ENCODE measurements around the gene S100A10. TPM values are rescaled to one million over a fixed set of nuclear protein-coding genes. Genes with fewer than 3 reads are reported as not detected.

Gene S100A10
- total and polyA plus RNA-seq, 11 donors: 55.5 to 403 (median 196) TPM

- ATAC-seq (no peak), DNase-seq (no peak)
- no peak overlapping the region for H3K4me3 ChIP-seq
- H3K9me3 ChIP-seq: no peaks in the 10 kb centered on the region
- no peak for TF ChIP-seq POLR2A (IDR thresholded peaks at IDR 0.05)
- no peak for TF ChIP-seq CTCF (IDR thresholded peaks at IDR 0.05)
- H3K27ac ChIP-seq: no peak overlapping the region
- no peaks in the 10 kb centered on the region for H3K27me3 ChIP-seq
- peaks cover 0 to 29% (median 11%) of the 10 kb centered on the region in 12 donors for H3K4me1 ChIP-seq
- peaks cover 0 to 6% (median 2%) of the 10 kb centered on the region in 9 donors for H3K36me3 ChIP-seq
- intact Hi-C loops (cut with DNase I): no loop called here
These were observed 17.7 kb downstream of the S100A10 start for GRCh38 chr1:151976015-151976343.

GRCh38 chr1:151975311-151976014, 18.2 kb downstream of the S100A10 start:
- 89 to 98% (median 96%) methylated on average over 2 of the region's 2 CpGs for WGBS, 4 donors
- H3K36me3 ChIP-seq: peaks cover 0 to 1% (median 0%) of the 10 kb centered on the region in 9 donors
- no peak for TF ChIP-seq POLR2A (IDR thresholded peaks at IDR 0.05)
- TF ChIP-seq CTCF (IDR thresholded peaks at IDR 0.05): no peak
- intact Hi-C loops (cut with DNase I): no loop called here
- ATAC-seq (no peak), DNase-seq (no peak)
- no peaks in the 10 kb centered on the region for H3K9me3 ChIP-seq
- H3K4me3 ChIP-seq: no peak overlapping the region
- H3K4me1 ChIP-seq: peaks cover 0 to 24% (median 8%) of the 10 kb centered on the region in 12 donors
- H3K27ac ChIP-seq: no peak overlapping the region
- H3K27me3 ChIP-seq: no peaks in the 10 kb centered on the region

- DNase-seq (no peak), ATAC-seq (peak in 3 of 4 donors; percentile 48 to 85 (median 84))
- Histone ChIP-seq H3K27ac (no peak overlapping the region), H3K27me3 (no peaks in the 10 kb centered on the region), H3K36me3 (no peaks in the 10 kb centered on the region), H3K9me3 (no peaks in the 10 kb centered on the region), H3K4me1 (peaks cover 0 to 35% (median 7%) of the 10 kb centered on the region in 12 donors), H3K4me3 (no peak overlapping the region)
- 58 to 68% (median 63%) methylated on average over 7 of the region's 7 CpGs for WGBS, 4 donors
- TF ChIP-seq POLR2A (IDR thresholded peaks at IDR 0.05): no peak
- TF ChIP-seq CTCF (IDR thresholded peaks at IDR 0.05): no peak
- intact Hi-C loops (cut with DNase I): no loop called here
These were observed 21.0 kb downstream of the S100A10 start for GRCh38 chr1:151972542-151973248.

GRCh38 chr1:151970626-151971025, 23.0 kb downstream of the S100A10 start:
- 57 to 75% (median 65%) methylated on average over 4 of the region's 4 CpGs for WGBS, 4 donors
- Histone ChIP-seq H3K27me3 (no peaks in the 10 kb centered on the region), H3K4me1 (peaks cover 0 to 36% (median 7%) of the 10 kb centered on the region in 12 donors), H3K27ac (no peak overlapping the region), H3K9me3 (no peaks in the 10 kb centered on the region), H3K36me3 (no peaks in the 10 kb centered on the region), H3K4me3 (no peak overlapping the region)
- DNase-seq (no peak), ATAC-seq (no peak)
- intact Hi-C loops (cut with DNase I): loop anchor here in 1 of 10 donors (1.0 kb wide), 1 partner anchor 20 kb away; no protein-coding TSS in a partner anchor
- TF ChIP-seq POLR2A (IDR thresholded peaks at IDR 0.05): no peak
- TF ChIP-seq CTCF (IDR thresholded peaks at IDR 0.05): no peak

Measured in heart left ventricle (tissue), 16 donors.